Gastroesophageal sphincter (tissue), 4 donors: ENCODE data around the gene CTNNA2. TPM values are rescaled to one million over a fixed set of nuclear protein-coding genes. Genes with fewer than 3 reads are reported as not detected.

ENCODE experiments used
- ATAC-seq: fragments of 150-250 bp; one replicate; pipeline ENCODE4 v1.9.1; 2016; ENCODE audit warnings: mild to moderate bottlenecking, moderate library complexity
- H3K27ac ChIP-seq, 4 donors: fragments of 200-600 bp; sonication (generic) in 3 of 4; 1 replicate in 3 of 4; 2 replicates in 1 of 4; pipeline ENCODE4 v1.5.1; 2016 to 2019
- H3K27me3 ChIP-seq: fragments of 200-600 bp; sonication (generic); one replicate; pipeline ENCODE4 v1.5.1; 2019
- H3K36me3 ChIP-seq, 2 donors: fragments of 200-600 bp; sonication (generic); one replicate each; pipeline ENCODE4 v1.5.1; 2019; ENCODE audit warnings: control low read depth in 1 of 2
- H3K4me1 ChIP-seq, 3 donors: fragments of 200-600 bp; sonication (generic); 1 replicate in 2 of 3; 2 replicates in 1 of 3; pipeline ENCODE4 v1.5.1; 2016 to 2019; ENCODE audit warnings: control low read depth in 2 of 3
- H3K4me3 ChIP-seq, 2 donors: fragments of 200-600 bp; sonication (generic); one replicate each; pipeline ENCODE4 v1.5.1; 2019; ENCODE audit warnings: mild to moderate bottlenecking in 1 of 2, moderate library complexity in 1 of 2
- H3K9me3 ChIP-seq, 3 donors: fragments of 200-600 bp; sonication (generic); one replicate each; pipeline ENCODE4 v1.5.1; 2017 to 2019; ENCODE audit warnings: control low read depth in 2 of 3
- EP300 ChIP-seq: sonication (generic); formaldehyde crosslinking; IDR thresholded peaks from one replicate; pipeline ENCODE4 v1.6.1; 2017; ENCODE audit warnings: antibody characterized with exemption, mild to moderate bottlenecking
- POLR2A ChIP-seq, 2 donors: fragments of 450-650 bp; IDR thresholded peaks; one replicate each; pipeline ENCODE4 v1.6.1; 2017; ENCODE audit warnings: antibody characterized with exemption in 2 of 2, mild to moderate bottlenecking in 2 of 2, moderate library complexity in 1 of 2
- POLR2AphosphoS5 ChIP-seq: sonication (generic); formaldehyde crosslinking; IDR thresholded peaks from one replicate; pipeline ENCODE4 v1.6.1; 2017; ENCODE audit warnings: antibody characterized with exemption
- WGBS, 2 donors: methylation state at CpG; one replicate each; pipeline ENCODE4 v1.1.5; 2018; ENCODE audit warnings: low coverage in 1 of 2; 5-methylcytosine and 5-hydroxymethylcytosine counted together
- total RNA-seq, 4 donors: library from RNA; depleted of rRNA; stranded (reverse); fragments of >200 nt; gene quantifications; one replicate each; pipeline ENCODE4 v1.1.0, GENCODE V29; 2016
- TF ChIP-seq, protein P1 (sequence below), 4 experiments: fragments of 200-600 bp in 2 of 4; fragments of 450-650 bp in 2 of 4; sonication (generic) in 1 of 4; IDR thresholded peaks; one replicate each; pipeline ENCODE4 v1.5.1; 2017 to 2019; ENCODE audit warnings: antibody characterized with exemption in 4 of 4, mild to moderate bottlenecking in 2 of 4, moderate library complexity in 2 of 4

Gene CTNNA2
- total RNA-seq, 4 donors from 2014 or later: 0.15 to 4.2 (median 0.68) TPM

DNA sequence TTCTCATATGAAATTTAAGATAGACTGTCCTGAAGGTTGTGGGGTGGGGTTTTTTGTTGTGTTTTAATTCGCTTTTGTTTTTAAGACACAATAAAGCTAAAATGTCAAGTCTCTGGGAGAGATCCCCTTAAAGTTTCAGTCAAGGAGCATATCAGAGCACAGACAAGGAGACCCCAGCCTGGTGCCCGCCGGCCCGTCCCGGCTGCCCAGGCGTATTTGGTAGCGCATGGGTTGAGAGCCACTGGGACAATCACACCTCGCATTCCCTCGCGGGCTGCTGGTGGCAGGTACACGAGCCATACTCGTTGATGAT, 789.1 kb downstream of the CTNNA2 start:
- ATAC-seq: no peak
- 54 to 67% methylated on average over 1 to 3 of the region's 12 CpGs for WGBS, 2 donors
- peaks cover 0 to 29% (median 4%) of the 10 kb centered on the region in 3 donors for H3K4me1 ChIP-seq
- no peaks in the 10 kb centered on the region for H3K9me3 ChIP-seq
- H3K27ac ChIP-seq: peak overlapping the region in 1 of 4 donors; percentile 55
- no peak for TF ChIP-seq POLR2AphosphoS5
- TF ChIP-seq EP300: no peak
- TF ChIP-seq, protein P1, sequence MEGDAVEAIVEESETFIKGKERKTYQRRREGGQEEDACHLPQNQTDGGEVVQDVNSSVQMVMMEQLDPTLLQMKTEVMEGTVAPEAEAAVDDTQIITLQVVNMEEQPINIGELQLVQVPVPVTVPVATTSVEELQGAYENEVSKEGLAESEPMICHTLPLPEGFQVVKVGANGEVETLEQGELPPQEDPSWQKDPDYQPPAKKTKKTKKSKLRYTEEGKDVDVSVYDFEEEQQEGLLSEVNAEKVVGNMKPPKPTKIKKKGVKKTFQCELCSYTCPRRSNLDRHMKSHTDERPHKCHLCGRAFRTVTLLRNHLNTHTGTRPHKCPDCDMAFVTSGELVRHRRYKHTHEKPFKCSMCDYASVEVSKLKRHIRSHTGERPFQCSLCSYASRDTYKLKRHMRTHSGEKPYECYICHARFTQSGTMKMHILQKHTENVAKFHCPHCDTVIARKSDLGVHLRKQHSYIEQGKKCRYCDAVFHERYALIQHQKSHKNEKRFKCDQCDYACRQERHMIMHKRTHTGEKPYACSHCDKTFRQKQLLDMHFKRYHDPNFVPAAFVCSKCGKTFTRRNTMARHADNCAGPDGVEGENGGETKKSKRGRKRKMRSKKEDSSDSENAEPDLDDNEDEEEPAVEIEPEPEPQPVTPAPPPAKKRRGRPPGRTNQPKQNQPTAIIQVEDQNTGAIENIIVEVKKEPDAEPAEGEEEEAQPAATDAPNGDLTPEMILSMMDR (IDR thresholded peaks at IDR 0.05): no peak
- no peak for TF ChIP-seq POLR2A (IDR thresholded peaks at IDR 0.05)
- H3K27me3 ChIP-seq: peaks cover 46% of the 10 kb centered on the region
- H3K36me3 ChIP-seq: no peaks in the 10 kb centered on the region
- H3K4me3 ChIP-seq: peak overlapping the region in 1 of 2 donors; percentile 55

DNA sequence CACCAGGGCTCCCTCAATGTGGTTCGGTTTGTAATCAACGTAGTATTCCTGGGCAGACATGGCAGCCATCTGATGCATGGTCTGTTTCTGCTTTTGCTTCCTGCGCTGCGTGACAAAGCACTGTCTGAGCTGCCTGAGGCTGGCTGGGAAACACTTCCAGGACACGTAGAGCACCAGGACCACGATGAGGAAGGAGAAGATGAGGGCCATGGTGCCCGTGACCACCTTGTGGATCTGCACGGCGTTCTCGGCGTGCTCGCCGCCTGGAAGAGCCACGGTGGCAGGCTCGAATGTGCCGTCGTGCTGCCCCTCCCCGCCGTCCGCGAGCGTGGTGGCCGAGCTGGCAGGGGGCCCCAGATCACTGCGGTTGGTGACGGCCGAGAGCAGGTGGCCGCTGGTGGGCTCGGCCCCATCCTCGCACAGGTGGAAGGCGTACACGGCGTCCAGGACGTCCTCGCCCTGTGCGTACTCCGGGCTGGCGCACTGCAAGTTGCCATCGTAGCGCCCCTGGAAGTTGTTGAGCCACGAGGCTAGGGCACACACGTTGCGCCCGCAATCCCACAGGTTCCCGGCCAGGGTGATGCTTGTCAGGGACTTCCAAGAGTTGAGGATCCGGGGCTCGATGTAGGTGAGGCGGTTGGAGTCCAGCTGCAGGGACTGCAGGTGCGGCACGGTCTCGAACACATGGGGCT, 789.6 kb downstream of the CTNNA2 start:
- Histone ChIP-seq H3K4me3 (peak overlapping the region in 1 of 2 donors; percentile 55), H3K4me1 (peaks cover 0 to 29% (median 4%) of the 10 kb centered on the region in 3 donors), H3K36me3 (no peaks in the 10 kb centered on the region), H3K27ac (peak overlapping the region in 2 of 4 donors; percentile 19 to 55), H3K9me3 (no peaks in the 10 kb centered on the region), H3K27me3 (peaks cover 46% of the 10 kb centered on the region)
- 0% methylated on average over 1 of the region's 50 CpGs; no CpG with 5 or more reads in 1 of the 2 donors for WGBS, 2 donors
- no peak for ATAC-seq
- no peak for TF ChIP-seq POLR2A (IDR thresholded peaks at IDR 0.05)
- no peak for TF ChIP-seq POLR2AphosphoS5
- TF ChIP-seq, protein P1 (IDR thresholded peaks at IDR 0.05): no peak
- no peak for TF ChIP-seq EP300

DNA sequence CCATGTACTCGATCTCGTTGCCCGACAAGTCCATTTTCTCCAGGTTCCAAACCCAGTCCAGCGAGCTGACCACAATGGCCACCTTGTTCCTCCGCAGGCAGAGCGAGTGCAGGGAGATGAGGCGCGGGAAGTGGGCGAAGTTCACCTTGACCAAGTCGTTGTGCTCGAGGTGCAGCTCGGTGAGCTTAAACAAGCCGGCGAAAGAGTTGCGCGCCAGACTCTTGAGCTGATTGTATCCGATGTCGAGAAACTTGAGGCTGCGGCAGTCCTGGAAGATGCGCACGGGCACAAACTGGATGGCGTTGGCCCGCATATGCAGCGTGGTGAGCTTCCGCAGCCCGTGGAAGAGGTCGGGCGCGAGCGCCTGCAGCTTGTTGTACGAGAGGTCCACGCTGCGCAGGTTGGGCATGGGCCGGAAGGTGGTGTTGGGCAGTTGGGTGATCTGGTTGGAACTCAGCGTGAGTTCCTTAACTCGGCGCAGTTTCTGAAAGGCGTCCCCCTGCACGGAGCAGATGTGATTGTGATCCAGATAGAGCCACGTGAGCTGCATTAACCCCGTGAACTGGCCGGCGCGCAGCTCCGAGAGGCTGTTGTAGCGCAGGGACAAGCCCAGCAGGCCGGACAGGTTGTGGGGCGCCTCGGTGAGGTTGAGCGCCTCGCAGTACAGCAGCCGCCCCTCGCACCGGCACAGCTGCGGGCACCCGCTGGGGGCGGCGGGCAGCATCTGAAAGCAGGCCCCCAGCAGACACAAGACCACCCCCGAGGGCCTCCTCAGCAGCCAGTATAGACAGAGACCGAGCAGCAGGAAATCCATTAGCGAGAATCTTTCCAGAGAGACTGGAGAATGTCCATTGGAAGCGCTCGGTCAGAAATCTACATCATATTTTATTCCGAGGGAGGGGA, 790.4 kb downstream of the CTNNA2 start:
- TF ChIP-seq EP300 (no peak), POLR2A (IDR thresholded peaks at IDR 0.05) (no peak), POLR2AphosphoS5 (no peak)
- TF ChIP-seq, protein P1 (IDR thresholded peaks at IDR 0.05): no peak
- ATAC-seq: peak; percentile 32
- Histone ChIP-seq H3K27ac (peak overlapping the region in 3 of 4 donors; percentile 6 to 55 (median 19)), H3K4me1 (peaks cover 0 to 29% (median 4%) of the 10 kb centered on the region in 3 donors), H3K36me3 (no peaks in the 10 kb centered on the region), H3K4me3 (peak overlapping the region; percentile 25 to 55), H3K9me3 (no peaks in the 10 kb centered on the region), H3K27me3 (peaks cover 46% of the 10 kb centered on the region)
- WGBS, 2 donors: 0 to 7% methylated on average over 2 to 3 of the region's 64 CpGs

DNA sequence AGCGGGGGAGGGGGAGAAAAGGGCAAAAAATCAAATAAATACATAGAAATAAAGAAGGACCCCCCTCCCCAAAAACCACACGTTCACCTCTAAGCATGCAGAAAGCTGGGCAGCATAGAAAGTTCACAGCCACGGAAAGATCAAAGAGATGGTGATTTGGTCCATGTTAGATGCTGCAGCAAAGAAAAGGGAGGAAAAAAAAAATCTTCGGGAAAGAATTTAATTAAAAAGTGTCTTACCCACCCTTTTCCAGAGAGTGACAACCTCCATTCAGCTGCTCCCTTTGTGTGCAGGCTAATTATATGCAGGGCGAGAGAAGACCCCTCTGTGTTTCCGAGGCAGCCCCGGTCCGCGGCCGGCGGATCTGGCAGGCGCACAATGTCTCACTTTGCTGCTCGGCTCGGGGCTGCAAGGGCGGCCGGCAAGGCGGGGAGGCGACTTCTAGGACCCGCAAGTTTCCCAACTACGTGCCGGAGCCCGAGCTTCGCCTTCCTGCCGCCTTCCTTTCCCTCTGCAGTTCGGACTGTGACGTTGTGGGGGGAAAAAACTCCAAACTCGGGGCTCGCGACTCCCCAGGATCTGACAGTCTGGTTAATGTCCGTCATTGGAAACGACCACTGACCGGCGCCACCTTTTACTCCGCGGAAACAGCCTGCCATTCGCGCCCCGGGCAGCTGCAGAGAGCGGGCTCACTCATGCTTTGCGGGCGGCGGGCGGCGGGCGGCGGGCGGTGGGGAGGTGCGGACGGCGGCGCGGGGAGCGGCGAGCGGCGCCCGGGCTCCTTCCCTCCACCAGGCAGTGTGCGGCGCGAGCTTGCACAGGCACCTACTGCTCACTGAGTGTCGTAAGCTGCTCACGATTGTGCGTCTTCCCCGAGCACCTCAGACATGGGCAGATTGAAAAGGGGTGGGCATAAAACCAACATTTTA, 791.3 kb downstream of the CTNNA2 start, which contains the start of gene LRRTM1:
TSS of gene LRRTM1 (minus strand) at position 844 of the 929 bp plus-strand sequence. CDS start 933 bp downstream, outside the sequence.
- ATAC-seq: peak; percentile 35
- H3K4me3 ChIP-seq: peak within 1 kb of the TSS; percentile 48 to 55
- H3K36me3 ChIP-seq: no peaks in the 10 kb centered on the region
- peak within 1 kb of the TSS in 3 of 4 donors; percentile 6 to 63 (median 35) for H3K27ac ChIP-seq
- H3K4me1 ChIP-seq: peaks cover 0 to 29% (median 4%) of the 10 kb centered on the region in 3 donors
- TF ChIP-seq, protein P1 (IDR thresholded peaks at IDR 0.05): no peak
- TF ChIP-seq POLR2AphosphoS5: no peak
- peaks cover 46% of the 10 kb centered on the region for H3K27me3 ChIP-seq
- no peaks in the 10 kb centered on the region for H3K9me3 ChIP-seq
- WGBS, 2 donors: 0% methylated on average over 3 to 11 of the region's 64 CpGs
